ENCODE results near the gene RBFA.
"Not testable (repeated sequence)": the region's sequence is repeated elsewhere in the genome, so short reads cannot be mapped to it uniquely, and the experiment has no call there.

Gene RBFA, protein sequence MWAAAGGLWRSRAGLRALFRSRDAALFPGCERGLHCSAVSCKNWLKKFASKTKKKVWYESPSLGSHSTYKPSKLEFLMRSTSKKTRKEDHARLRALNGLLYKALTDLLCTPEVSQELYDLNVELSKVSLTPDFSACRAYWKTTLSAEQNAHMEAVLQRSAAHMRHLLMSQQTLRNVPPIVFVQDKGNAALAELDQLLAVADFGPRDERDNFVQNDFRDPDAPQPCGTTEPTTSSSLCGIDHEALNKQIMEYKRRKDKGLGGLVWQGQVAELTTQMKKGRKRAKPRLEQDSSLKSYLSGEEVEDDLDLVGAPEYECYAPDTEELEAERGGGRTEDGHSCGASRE

GRCh38 chr18:80034068-80034851 lies at the start of gene RBFA:
Gene RBFA, plus strand, starts transcription at chr18:80034434. Its CDS starts 62 bp downstream, at chr18:80034496.
- DNase-seq (ENCODE audit: low read depth, low spot score) = peak; percentile 94

DNA sequence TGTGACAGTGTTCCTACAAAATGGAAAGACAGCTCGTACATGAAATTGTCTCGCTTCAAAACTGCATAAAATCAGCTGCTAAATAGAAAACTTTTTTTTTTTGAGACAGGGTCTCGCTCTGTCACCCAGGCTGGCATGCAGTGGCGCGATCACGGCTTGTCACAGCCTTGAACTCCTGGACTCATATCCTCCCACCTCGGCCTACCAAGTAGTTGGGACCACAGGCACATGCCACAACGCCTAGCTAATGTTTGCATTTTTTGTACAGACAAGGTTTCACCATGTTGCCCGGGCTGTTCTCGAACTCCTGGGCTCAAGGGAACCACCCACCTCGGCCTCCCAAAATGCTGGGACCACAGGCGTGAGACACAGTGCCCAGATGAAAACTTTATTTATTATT lies 49.1 kb upstream of the RBFA start:
- DNase-seq (ENCODE audit: low read depth, low spot score) = no peak

- DNase-seq (ENCODE audit: low read depth, low spot score) = no peak
These were observed 47.5 kb upstream of the RBFA start for GRCh38 chr18:79986726-79987125.

DNA sequence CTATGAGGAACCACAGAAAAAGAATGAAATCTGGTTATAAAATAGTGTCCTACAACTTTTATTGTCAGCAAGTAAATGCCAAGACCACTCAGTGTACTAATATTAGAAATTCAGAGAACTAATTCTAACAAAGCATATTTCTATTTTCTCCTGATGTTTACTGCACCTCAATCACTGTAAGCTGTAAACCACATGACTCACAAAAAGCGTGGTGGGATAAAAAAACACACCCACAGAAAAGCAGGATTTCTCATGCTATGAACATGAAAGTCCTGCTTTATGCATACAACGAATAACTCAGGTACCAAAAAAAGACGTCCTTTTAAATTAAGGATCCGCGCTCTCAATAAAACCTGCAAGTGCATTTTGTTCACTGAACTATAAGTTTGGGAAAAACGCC lies 46.7 kb upstream of the RBFA start:
- no peak for DNase-seq (ENCODE audit: low read depth, low spot score)

DNA sequence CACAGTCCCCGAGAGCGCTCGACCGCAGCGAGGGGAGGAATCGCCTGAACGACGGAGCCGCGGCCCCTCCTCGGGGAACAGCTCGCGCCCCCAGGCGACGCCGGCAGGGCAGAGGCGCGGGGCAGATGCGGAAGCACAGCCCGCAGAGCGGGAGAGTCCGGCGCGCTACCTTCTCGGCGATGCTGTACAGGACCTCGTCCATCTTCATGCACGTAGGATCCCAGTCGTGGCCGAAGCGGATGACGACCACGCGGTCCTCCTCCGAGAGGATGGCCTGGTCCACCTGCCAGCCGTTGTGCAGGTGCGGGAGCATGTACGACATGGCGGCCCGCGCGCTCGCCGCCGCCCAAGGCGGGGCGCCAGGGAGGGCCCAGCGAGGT lies 46.2 kb upstream of the RBFA start:
- DNase-seq (ENCODE audit: low read depth, low spot score) = peak; percentile 74

- peak; percentile 70 for DNase-seq (ENCODE audit: low read depth, low spot score)
These were observed 45.6 kb upstream of the RBFA start, which contains the start of gene TXNL4A for GRCh38 chr18:79988451-79989194. Gene TXNL4A, minus strand, starts transcription at chr18:79988563. Its CDS starts 171 bp downstream, at chr18:79988392.

GRCh38 chr18:79989195-79989497 lies 45.1 kb upstream of the RBFA start:
- DNase-seq (ENCODE audit: low read depth, low spot score) = no peak

DNA sequence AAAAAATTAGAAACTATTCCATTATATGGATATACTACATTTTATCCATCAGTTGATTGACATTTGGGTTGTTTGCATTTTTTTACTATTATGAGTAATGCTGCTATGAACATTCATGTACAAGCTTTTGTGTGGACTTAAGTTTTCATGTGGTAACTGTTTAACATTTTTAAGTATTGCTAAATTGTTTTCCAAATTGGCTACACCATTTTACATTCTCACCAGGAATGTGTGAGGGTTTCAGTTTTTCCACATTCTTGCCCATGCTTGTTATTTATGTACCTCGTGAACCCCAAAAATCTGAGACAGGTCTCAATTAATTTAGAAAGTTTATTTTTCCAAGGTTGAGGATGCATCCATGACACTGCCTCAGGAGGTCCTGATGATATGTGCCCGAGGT lies 42.7 kb upstream of the RBFA start:
- no peak for DNase-seq (ENCODE audit: low read depth, low spot score)

DNA sequence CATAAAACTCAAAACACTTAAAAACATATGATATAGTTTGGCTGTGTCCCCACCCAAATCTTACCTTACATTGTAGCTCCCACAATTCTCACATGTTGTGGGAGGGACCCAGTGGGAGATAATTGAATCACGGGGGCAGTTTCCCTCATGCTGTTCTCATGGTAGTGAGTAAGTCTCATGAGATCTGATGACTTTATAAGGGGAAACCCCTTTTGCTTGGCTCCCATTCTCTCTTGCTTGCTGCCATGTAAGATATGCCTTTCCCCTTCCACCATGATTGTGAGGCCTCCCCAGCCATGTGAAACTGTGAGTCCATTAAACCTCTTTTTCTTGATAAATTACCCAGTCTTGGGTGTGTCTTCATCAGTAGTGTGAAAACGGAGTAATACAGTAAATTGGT lies 34.5 kb upstream of the RBFA start:
- not testable (repeated sequence) for DNase-seq (ENCODE audit: low read depth, low spot score)

- DNase-seq (ENCODE audit: low read depth, low spot score) = no peak
These were observed 33.4 kb upstream of the RBFA start for GRCh38 chr18:80000877-80001276.

DNA sequence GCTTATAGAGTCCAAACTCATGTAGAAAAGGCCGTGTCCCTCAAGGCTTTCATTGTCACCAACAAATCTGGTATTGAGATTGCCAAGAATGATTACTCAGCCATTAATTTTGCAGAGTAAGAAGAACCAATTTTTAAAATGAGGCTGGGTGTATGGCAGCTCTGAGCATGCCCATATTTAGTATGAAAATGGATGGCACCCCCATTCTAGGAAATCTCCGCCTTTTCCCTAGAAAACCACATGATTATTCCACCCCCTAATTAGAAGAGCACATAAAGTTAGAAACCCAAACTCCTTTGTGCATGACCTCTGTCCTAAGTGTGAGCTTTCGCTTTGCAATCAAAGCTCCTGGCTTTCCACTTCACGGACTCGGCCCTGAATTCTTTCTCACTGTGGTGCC lies 31.8 kb upstream of the RBFA start:
- DNase-seq (ENCODE audit: low read depth, low spot score) = no peak

DNA sequence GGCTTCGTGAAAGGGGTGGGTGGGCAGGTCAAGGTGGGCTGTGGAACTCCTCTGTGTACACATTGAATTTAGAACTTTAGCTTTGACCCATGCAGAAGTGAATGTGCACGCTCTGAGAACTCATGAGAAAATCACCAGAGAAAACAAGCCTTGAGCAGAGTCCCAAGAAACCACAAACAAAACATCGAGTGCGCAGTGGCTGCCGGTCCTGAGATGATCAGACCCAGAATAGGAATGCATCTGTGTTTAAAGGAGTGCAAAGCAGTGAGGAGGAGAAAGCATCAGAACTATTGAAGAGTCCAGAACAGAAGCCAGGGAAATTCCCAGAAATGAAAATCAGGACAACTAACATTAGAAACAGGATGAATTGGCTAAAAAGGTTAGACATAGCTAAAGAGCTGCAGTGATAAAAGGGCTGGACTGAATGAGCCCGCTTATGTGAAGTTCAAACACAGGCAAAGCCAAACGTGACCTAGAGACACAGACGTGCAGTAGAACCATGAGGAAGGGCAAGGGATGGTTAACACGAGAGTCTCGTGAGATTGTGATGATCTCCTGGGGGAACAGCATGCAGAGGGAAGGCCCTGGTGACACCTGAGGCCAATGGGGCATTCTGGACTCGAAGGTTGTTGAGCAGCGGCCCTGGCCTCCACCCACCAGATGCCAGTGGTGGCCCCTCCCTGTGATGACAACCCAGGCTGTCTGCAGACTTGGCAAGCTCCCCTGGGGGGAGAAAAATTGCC lies 29.5 kb upstream of the RBFA start:
- DNase-seq (ENCODE audit: low read depth, low spot score) = no peak

DNA sequence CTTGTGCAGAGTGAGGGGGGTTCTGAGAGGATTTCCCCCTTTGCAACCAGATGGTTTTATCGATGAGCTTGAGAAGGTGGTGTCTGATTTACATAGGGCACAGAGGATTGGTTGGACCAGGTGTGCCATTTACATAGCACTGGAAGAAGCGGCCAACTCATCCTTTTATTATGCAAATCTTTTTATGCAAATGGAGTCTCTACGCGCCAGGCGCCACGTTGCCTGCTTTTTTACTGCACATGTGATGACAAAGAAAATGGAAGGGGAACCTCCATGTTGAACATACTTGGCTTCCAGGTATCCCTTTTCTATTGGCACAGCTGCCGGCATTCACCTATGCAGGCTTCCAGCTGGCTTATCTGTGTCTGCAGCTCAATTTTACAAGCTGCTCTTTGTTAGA lies 27.5 kb upstream of the RBFA start:
- DNase-seq (ENCODE audit: low read depth, low spot score) = peak; percentile 60

GRCh38 chr18:80009661-80010550 lies 24.3 kb upstream of the RBFA start:
- no peak for DNase-seq (ENCODE audit: low read depth, low spot score)

DNA sequence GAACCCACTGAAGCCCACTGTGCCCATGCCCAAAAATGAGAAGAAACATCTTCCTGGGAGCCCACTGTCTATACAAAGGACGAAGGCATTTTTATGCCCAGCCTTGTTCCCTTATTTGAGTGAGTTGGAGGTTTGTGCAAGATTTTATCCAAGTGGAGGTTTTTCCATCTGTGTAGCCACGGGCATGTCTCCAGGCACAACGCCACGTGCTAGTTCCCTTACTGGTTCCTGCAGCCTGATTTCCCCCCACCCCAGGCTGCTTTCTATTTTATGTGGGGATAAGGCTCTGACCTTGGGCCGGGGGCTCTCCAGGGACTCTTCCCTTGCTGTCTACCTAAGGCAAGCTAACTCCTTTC lies 23.7 kb upstream of the RBFA start:
- no peak for DNase-seq (ENCODE audit: low read depth, low spot score)

DNA sequence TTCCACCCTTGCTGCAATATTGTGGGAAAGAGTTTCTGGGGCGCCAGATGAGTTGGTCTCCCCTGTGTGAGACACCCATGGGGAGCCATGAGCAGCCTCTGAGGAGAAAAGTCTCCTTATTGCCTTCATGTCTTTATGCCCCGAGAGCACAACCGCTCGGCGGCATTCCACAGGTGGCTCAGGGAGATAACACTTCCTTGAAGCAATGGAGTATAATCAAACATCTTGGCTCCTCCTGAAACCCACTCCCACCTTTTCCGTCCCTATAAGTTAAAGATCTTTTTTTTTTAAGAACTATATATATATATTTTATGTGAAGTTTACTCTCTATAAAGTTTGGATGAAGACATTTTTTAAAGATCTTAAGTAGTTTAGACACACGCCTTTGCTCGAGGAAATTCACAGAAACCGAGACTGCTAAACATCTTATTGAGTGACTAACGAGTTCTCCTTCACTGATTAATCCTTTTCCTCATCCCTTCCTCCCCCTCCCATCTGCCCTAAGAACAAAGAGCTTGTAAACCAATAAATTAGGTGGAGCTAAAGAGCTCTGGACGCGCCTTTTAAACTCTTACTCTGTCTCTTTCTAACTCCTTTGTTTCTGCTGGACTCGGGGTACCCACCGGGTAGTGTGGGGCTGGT lies 22.6 kb upstream of the RBFA start:
- not testable (repeated sequence) for DNase-seq (ENCODE audit: low read depth, low spot score)

GRCh38 chr18:80012714-80013113 lies 21.5 kb upstream of the RBFA start:
- no peak for DNase-seq (ENCODE audit: low read depth, low spot score)

DNA sequence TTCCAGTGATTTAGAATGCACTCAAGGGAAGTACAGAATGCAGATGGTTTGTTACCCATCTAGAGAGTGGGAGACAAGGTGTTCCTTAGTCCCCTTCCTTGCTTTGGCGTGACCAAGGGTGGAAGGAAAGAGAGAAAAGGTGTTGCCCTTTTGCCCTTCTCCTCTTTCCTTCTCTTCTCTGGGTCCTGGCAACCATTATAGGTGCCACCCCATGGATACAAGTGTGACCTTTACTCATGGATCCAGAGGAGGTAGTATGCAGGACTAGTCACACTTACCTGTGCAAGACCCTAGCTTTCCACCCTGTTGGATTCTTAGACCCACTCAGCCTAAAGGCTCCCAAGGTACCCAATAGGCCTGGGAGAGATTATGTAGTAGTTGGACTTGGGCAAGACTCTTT lies 11.6 kb upstream of the RBFA start:
- DNase-seq (ENCODE audit: low read depth, low spot score) = peak; percentile 12

DNA sequence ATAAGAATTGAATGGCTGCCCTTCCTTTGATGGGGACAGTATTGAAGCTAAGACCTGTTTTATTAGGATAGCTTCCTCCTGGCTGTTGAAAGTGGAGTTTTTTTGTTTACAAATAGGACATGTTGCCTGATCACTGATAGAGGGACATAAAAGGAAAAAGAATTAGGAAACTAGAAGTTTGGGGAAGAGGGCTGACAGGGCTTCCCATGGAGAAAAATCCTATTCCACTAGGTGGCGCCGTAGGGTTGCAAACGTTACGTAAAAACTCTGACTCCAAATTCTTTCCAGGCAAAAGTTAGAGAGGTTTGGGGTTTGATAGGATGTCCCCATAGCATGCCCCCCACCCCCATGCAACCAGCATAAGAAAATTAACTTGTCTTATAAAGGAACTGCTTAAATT lies 11.1 kb upstream of the RBFA start:
- DNase-seq (ENCODE audit: low read depth, low spot score) = peak; percentile 30

- DNase-seq (ENCODE audit: low read depth, low spot score) = no peak
These were observed 7.9 kb upstream of the RBFA start for GRCh38 chr18:80026363-80026762.
